ENCODE measurements around the gene CRIM1.

CRIM1 gene

DNA sequence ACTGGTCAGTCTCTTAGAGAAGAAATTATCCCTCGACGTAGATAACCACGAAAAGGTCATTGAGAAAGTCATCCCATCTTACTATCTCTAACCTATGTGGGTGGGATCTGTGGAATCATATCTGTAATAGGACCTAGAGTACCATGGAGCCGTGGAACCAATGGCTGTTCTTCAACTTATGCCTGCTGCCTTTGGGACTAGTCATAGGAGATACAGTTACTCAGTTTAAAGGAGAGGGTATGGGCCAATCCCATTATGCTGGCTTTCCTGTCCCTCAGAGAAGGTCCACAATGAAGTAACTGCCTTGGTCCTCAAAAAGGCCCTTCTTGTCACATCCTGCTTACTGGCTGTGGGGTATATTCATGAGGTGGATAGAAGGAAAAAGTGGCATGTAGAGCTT, 164.9 kb downstream of the CRIM1 start:
- no peak for DNase-seq (ENCODE audit: low spot score)

DNA sequence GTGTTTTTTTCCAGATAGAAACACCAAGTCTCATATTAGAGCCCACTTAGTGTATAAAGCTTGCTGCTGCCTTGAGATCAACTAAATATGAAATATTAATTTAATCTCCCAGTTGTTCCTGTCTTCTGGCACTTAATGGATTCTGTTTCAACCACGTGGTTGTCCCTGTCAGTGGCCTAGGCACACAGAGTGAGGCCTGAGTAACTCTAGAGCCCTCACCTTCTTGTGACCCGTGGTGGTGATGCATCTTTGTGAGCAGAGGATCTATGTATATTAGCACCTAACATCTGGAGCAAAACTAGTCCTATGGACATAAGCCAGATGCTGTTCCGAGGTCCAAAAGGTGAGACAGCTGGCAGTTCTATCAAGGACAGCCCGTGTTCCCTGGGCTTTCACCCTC, 167.6 kb downstream of the CRIM1 start:
- no peak for DNase-seq (ENCODE audit: low spot score)

DNA sequence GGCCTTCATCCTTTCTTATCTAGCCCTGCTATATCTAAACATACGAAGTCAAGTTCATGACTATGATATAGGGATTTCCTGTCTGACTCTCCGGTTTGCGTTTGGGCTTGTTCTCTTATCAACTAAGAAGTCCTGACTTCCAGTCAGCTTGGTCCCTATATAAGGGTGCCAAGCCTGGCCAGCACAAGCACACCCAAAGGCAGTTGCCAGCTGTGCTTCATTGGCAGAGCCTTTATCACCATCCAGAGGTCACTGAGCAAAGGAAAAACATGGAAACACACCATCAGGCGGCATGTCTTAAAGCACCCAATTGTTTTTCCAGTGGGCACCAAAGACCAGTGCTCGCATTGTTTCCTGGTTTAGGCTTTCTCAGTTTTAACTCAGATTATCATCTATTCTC, 169.7 kb downstream of the CRIM1 start:
- DNase-seq (ENCODE audit: low spot score): no peak

DNA sequence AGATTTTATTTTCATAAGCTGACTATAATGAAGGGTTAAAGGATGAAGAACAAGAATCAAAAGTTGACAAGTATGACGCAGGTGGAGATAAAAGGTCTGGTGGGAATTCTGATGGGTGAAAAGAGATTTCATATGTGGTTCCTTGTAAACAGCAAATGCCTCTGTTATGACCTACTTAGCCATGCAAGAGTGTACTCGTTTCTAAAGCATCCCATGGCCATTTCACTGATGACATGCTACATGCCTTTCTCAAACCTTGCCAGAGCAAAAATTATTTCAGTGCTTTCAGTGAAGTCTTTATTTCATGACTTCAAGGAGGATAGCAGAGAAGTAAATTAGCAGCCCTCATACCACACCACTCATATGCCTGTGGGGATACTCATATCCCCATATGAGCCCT, 170.6 kb downstream of the CRIM1 start:
- DNase-seq (ENCODE audit: low spot score): no peak

DNA sequence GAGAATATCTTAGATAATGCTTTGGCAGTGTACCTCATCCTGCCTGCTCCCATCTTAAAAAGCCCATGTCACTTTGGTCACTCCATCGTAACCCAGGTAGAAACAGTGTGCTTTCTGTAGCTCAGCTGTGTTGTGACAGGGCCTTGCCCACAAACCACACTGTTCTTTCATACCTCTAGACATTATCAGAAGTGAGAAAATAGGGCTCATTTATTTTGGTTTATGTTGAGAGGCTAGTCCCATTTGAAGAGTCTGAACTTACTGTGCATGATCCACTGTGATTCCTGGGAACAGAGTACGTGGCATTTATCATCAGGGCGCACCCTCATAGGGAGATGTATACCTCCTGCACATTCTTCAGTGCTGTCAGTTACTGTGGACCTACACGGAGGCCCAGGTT, 172.7 kb downstream of the CRIM1 start:
- DNase-seq (ENCODE audit: low spot score): no peak

DNA sequence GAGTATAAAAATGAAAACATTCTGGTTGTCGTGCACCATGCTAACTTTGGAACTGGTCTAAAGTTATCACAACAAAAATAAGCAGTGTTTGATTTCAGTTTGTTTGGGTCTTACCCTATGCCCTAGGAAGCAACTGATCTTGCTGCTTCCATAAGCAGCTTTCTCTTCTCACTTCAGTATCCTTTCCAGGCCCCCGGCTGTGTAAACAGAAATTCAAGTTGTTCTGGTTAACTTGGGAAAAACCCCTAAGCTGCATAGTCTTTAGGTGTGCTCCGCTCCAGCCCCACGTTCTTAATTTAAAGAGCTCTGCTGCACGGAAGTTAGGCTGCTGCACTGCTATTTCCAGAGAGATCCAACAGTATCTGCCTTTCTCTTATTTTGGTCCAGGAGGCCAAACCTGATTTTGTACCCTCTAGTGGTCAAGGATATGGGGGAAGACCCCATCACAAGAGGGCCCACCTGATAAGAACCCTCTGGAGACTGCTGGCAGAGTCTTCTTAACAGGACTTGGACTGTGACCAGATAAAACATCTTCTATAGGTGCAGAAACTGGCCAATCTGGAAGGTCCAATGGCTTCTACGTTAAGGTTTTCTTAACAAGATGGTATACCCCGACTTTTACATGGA, 173.3 kb downstream of the CRIM1 start:
- DNase-seq (ENCODE audit: low spot score): no peak

DNA sequence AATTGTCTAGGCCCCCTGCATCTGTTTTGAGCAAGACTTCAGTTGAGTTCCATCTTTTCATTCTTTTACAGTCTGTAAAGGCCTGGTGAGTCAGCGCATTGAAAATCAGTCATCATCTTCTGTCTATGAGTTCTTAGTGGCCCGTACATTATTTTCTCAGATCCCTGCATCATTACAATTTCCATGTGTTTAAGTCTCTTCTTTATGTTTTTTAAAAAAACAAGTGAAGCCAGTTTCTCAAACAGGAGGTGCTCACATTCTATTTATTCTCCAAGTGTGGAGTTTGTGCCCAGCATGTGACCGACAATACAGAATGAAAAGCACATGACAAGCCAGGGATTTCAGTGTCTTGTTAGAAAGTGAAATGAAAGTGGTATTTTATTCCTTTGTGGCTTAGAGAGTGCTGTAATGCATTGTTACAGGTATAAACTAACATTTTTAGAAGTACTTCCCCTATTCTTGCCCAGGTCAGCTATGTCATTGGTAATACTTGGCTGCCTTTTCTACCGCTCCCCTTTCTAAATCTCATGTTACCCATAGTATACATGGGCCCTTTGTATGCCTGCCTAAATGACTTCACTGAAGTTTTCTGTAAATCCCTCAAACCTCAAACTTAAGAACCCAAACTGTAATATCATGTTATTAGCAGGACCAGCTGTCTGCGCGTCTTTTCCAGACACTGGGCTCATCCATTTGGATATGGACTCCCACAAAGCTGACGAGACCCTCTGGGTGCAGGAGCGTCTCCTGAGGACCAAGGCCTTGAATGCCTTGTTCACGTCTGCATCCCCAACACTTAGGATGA, 174.8 kb downstream of the CRIM1 start:
- DNase-seq (ENCODE audit: low spot score): no peak

DNA sequence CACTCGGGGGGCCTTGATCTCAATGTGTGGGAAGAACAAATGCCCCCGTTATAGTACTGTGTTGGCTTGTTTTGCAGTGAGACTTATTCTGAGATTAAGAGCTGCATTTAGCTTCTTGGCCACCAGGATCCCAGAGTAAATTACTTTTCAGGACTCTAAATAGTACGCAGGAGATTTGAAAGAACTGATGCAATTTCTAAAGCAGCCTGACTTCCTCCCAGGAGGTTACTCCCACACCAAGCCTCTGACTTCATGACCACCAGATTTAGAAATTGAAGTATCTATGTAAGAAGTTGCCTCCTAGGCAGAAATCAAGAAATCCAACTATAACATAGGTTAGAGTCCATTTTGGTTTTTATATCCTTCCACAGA, 175.4 kb downstream of the CRIM1 start:
- DNase-seq (ENCODE audit: low spot score): no peak

DNA sequence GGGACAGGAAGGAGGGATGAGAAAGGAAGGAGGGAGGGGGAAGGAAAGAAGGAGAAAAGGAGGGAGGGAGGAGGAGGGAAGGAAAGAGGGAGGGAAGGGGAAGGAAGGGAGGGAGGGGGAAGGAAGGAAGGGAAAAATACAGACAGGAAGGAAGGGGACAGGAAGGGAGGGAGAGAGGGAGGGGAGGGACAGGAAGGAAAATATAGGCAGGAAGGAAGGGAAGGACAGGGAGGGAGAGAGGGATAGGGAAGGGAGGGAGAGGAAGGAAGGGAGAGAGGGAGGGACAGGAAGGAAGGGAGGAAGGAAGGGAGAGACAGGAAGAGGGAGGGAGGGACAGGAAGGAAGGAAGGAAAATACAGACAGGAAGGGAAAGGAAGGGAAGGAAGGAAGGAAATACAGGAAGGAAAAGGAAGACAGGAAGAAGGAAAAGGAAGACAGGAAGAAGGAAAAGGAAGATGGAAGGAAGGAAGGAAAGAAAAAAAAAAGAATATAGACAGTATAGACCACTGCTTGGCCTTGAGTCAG, 178.8 kb downstream of the CRIM1 start:
- DNase-seq (ENCODE audit: low spot score): no peak

DNA sequence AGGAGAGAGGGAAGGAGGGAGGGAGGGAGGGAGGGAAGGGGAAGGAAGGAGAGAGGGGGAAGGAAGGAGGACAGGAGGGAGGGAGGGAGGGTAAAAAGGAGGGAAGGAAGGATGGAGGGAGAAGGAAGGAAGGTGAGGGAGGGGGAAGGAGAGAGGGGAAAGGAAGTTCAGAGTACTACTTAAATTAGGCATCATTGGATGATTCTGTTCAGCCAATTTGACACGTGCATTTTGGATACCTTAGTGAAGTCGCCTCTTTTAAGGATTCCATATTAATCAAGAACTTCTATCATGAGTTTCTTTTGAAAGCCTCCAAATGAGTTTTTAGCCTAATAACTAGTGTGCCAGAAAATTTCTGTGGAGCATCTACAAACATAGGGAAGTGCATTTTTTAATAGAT, 179.5 kb downstream of the CRIM1 start:
- no peak for DNase-seq (ENCODE audit: low spot score)

DNA sequence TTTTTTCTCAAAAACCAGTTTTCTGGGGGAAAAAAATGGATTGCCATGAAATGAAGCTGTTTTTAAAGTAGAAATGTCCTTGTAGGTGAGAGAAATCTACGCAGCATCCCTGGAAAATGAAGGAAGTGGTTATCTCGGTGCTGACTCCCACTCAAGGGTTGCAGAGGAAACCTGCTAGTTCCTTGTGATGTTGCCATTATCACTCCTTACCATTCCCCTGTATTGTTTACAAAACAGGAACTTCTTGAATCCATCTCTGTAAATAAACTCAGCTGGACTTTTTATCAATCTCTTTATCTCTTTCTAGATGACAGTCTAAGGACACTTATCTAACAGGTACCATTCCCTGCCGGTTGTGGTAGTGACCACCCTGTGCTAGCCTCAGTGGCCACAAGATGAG, 181.2 kb downstream of the CRIM1 start:
- no peak for DNase-seq (ENCODE audit: low spot score)

DNA sequence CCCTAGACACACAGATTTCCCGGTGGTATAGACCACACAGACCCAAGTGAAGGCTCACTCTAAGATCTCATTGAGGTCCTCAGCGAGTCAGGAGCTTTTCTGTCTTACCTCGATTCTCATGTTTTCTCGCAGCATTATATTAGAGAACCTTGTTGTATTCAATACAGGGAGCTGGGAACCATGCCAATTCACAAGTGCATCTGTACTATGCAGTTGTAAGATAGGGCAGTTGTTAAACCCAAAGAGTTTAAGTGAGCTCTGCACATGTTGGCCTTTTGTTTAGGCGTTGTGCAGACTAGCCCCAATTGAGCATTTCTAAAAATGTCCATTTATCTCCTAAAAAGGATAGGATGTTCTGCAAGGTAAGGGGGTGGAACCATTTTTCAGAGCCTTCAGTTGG, 182.8 kb downstream of the CRIM1 start:
- no peak for DNase-seq (ENCODE audit: low spot score)

DNA sequence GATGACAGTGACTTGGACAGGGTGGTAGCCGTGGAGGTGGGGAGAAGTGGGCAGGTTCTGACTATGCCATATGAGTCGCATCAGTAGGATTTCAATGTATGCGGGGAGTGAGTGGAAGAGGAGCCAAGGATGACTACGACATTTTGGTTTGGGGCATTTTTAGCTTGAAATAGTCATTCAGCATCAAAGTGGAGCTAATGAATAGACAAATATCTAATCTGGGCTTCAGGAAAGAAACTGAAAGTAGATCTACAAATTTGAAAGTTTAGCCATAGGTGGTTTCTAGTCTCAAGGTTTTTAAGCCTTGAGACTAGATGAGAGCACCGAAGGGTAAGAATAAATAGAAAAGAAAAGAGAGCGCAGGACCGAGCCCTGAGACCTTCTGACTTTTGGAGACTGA, 184.1 kb downstream of the CRIM1 start:
- no peak for DNase-seq (ENCODE audit: low spot score)

DNA sequence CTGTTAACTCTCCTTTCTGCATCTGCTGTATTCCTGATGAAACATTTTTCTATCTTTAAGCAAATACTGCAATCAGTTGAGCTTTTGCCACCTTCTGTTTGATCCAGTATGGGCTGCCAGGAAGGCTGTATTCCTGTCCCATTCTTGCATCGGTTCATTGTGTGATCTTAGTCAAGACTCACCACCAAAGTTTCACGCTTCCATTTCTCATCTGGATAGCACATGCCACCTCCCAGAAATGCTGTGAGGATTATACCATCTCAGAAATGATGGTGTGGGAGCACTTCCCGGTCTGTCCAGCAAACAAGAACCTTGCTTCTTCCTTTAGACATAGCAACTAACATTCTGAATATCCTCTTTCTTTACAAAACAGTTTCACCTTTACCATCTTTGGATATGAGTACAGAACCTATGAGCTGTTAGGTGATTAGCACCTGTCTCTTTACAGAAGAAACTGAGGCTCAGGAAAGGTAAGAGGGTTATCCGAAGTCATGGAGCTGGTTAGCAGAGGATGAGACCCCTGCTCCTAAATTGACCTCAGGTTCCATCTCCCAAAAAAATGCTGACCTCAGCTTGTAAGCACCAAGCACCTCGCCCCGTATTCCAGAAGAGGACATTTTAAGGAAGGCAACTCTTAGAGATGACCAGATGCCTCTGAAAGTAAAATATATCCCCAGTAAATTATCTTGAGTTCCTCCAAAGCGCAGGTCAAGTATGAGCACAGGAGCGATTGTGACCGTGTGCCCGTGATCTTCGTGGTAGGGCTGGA, 185.6 kb downstream of the CRIM1 start:
- no peak for DNase-seq (ENCODE audit: low spot score)

DNA sequence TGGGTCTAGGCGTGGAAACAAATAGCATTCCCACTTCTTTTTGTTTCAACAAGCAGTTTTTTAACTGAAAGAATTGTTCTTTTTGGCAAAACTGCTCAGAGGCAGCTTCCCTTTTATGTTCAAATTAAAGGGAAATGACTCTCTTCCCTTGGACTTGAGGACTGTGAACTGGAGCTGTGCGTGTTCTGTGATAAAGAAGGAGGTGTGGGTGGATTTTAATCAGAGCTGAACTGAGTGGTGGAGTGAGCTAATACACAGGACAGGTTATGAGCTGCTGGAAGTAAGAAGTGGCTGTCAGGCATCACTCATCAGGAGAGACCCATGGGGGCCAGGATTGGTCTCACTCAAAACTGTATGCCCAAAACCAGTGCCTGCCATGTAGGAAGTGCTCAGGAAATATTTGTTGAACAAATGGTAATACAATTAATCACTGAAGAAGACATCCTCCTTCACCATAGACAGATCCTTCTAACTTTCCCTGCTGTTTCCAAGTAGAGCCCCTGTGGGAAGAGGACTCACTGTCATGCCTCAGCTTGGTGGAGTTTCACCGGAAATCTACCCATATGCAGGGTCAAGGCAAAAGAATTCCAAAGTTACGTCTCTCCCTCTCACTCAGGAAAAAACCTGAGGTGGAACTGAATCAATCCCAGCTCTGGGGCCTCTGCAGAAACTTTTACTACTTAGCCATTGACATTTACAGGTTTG, 186.5 kb downstream of the CRIM1 start:
- DNase-seq (ENCODE audit: low spot score): no peak

DNA sequence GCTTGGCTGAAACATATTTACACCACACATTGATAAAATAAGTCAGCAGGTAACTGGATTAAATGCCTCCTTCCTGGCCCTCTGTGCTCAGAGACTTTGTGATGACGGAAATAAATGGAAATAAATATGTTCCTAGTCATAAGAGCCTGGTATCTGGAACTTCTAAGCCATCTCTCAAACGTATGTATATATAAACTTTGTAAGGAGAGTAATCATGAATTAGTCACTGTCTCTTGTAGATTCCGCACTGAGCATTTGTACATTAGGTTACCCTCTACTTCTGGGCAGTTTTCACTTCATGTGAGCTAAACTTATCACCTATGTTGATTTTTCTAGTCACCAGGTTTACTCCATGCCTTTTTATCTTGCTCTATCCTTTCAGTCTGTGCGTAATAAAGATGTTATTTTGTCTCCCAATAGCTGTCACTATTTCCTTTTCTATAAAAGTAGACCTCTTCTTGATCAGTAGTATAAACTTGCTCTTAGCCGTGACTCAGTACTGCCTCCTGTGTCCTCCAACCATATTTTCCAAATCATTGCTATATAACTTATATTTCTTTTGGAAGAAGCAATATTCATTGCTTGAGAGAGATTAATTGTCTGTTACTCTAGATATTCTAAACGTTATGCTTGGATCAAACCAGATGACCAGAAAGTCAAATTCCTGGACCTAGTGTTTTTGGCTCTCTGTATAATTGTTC, 189.2 kb downstream of the CRIM1 start:
- DNase-seq (ENCODE audit: low spot score): peak; percentile 4

DNA sequence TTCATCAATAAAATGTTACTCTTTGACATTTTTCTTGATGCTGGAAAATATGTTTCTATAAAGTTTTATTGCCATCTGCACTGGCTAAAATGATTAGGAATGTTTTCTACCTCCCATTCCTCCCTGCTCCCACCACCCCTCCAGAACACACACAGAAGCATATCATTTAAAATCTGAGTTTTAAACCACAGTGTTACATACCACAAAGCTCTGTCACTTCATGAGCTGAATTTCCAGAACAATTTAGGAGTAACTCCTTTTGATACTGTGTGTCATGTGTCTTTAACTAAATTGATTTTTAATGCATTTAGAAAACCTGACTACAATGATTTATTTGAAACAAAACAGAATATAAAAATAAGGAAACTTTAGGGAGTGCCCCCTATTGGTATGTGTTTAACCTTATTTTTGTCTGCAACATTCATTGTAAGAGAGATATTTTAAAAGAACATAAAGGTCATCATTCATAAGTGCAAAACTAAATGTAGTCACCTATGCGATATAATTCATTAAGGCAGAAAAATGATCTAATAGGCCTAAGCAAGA, 190.4 kb downstream of the CRIM1 start:
- DNase-seq (ENCODE audit: low spot score): no peak

DNA sequence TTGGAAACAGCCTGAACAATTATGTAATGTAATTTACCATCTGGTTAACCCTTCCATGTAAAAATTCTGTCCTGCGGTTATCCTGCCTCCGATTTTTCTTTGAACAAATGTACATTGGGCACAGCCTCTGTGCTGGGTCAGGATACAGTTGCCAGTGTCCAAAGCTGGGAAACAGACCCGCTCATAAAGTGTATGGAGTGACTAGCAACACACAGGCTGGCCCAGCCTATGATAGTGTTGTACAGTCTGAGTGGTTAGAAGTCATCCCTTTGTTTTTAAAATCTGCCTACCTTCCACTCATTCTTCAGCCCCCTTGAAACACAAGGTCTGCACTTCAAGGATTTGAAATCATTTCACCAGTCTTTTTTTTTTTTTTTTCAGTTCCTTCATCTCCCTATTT, 192.3 kb downstream of the CRIM1 start:
- DNase-seq (ENCODE audit: low spot score): no peak

DNA sequence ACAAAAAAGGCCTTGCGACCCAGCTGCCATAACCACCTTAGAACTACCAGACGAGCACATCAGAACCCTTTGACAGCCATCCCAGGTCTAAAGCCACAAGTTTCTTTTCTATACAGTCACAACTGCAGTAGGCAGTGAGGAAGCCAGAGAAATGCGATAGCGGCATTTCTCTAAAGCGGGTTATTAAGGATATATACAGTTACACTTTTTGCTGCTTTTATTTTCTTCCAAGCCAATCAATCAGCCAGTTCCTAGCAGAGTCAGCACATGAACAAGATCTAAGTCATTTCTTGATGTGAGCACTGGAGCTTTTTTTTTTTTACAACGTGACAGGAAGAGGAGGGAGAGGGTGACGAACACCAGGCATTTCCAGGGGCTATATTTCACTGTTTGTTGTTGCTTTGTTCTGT, 193.6 kb downstream of the CRIM1 start:
- DNase-seq (ENCODE audit: low spot score): no peak

DNA sequence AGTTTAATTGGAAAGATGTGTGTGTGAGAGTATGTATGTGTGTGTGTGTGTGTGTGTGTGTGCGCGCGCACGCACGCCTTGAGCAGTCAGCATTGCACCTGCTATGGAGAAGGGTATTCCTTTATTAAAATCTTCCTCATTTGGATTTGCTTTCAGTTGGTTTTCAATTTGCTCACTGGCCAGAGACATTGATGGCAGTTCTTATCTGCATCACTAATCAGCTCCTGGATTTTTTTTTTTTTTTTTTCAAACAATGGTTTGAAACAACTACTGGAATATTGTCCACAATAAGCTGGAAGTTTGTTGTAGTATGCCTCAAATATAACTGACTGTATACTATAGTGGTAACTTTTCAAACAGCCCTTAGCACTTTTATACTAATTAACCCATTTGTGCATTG, 194.4 kb downstream of the CRIM1 start:
- DNase-seq (ENCODE audit: low spot score): no peak

DNA sequence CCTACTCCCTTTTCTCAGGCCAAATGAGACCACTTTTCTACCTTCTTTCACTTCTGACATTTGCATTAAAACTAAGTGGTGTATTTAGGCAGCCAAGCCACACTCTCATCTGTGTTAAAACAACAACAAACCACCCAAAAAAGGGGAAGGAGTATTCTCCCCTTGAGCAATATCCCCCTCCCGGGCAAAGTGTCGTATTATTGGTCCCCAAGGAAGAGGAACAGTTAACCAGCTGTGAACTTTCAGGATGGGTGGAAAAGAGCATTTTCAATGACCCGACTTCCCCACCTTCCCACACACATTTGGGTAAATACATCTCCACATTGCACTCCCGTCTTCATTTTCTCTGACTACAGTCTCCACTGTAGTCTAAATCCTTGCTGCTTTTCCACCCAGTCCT, 198.1 kb downstream of the CRIM1 start:
- no peak for DNase-seq (ENCODE audit: low spot score)

All from SW480 (cell line).